ENCODE data around the gene COG1. TPM values are rescaled to one million over a fixed set of nuclear protein-coding genes. Genes with fewer than 3 reads are reported as not detected.

COG1 gene
- total and polyA plus RNA-seq, 9 of the 15 experiments (the other 6 are each of a cell fraction or from before 2014, with no cell fraction given): 9.5 to 26.8 (median 12.9) TPM

GRCh38 chr17:73163043-73163442 lies 29.8 kb upstream of the COG1 start:
- DNase-seq (ENCODE audit: extremely low read depth in 1 of 4, low spot score in 3 of 4) (no peak), ATAC-seq (peak; percentile 17; the same call in 1 of the 3 replicates), FAIRE-seq (no peak)
- Histone ChIP-seq H3K27ac (ENCODE audit: extremely low read depth, low read depth, low read length) (no peak overlapping the region), H3K36me3 (ENCODE audit: control insufficient read depth, insufficient read depth, low read length) (no peaks in the 10 kb centered on the region), H2AFZ (ENCODE audit: low read depth, low read length) (no peak overlapping the region), H3K4me3 (no peak overlapping the region), H3K9ac (ENCODE audit: insufficient read depth in 1 of 2, low read depth in 2 of 2, low read length in 2 of 2) (no peak overlapping the region), H3K9me3 (replicated peaks; ENCODE audit: control insufficient read depth, insufficient read depth, low read depth, low read length) (no peaks in the 10 kb centered on the region), H3K9me1 (ENCODE audit: control insufficient read depth, insufficient read depth, low read length) (no peaks in the 10 kb centered on the region), H4K20me1 (replicated peaks; ENCODE audit: control insufficient read depth, insufficient read depth, low read length) (peaks cover 6% of the 10 kb centered on the region; the same call in 1 of the 2 replicates), H3K79me2 (ENCODE audit: control insufficient read depth, insufficient read depth, low read length) (no peaks in the 10 kb centered on the region), H3K4me2 (ENCODE audit: insufficient read depth, low read length) (no peak overlapping the region), H3K27me3 (ENCODE audit: control insufficient read depth in 2 of 2, insufficient read depth in 2 of 2, low read length in 2 of 2) (peaks cover 50 to 67% of the 10 kb centered on the region in 2 experiments), H3K4me1 (replicated peaks in 1 of 2; ENCODE audit: control insufficient read depth in 2 of 2, insufficient read depth in 2 of 2, low read length in 2 of 2) (peaks cover 0 to 18% of the 10 kb centered on the region in 2 experiments; a peak in 2 of 5 replicates)
- TF ChIP-seq, protein P1, sequence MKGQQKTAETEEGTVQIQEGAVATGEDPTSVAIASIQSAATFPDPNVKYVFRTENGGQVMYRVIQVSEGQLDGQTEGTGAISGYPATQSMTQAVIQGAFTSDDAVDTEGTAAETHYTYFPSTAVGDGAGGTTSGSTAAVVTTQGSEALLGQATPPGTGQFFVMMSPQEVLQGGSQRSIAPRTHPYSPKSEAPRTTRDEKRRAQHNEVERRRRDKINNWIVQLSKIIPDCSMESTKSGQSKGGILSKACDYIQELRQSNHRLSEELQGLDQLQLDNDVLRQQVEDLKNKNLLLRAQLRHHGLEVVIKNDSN (CRISPR knock-in tag; IDR thresholded peaks at IDR 0.05): 0 out of 2 replicates have a peak, but pooled peaks have one; percentile 11
- TF ChIP-seq ELF1 (tag; IDR thresholded peaks at IDR 0.05) (no peak), BHLHE40 (IDR thresholded peaks at IDR 0.05; ENCODE audit: low read length) (peak; percentile 23; the same call in 1 of the 2 replicates), NFIC (IDR thresholded peaks at IDR 0.05) (no peak)
- TF ChIP-seq, protein P2, sequence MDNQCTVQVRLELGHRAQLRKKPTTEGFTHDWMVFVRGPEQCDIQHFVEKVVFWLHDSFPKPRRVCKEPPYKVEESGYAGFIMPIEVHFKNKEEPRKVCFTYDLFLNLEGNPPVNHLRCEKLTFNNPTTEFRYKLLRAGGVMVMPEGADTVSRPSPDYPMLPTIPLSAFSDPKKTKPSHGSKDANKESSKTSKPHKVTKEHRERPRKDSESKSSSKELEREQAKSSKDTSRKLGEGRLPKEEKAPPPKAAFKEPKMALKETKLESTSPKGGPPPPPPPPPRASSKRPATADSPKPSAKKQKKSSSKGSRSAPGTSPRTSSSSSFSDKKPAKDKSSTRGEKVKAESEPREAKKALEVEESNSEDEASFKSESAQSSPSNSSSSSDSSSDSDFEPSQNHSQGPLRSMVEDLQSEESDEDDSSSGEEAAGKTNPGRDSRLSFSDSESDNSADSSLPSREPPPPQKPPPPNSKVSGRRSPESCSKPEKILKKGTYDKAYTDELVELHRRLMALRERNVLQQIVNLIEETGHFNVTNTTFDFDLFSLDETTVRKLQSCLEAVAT (IDR thresholded peaks at IDR 0.05): no peak
- in situ Hi-C loops (cut with MboI): no loop called here
- CTCF ChIA-PET (ENCODE audit: low intra/inter-chr PET ratio): no interaction called here
- intact Hi-C loops (cut with micrococcal nuclease): no loop called here
- POLR2A ChIA-PET: no interaction called here
- WGBS (ENCODE audit: insufficient coverage, low coverage, missing lambda C conversion rate): 0% methylated on average over 6 of the region's 8 CpGs
- BruUV-seq (replicated peaks): no TSS peak

Data from K562 (cell line).